GM12891 (cell line): ENCODE results near the gene HMG20B.

Experiments used
- POLR2A ChIP-seq: IDR thresholded peaks from 2 replicates; pipeline ENCODE4 v1.6.1; 2011; ENCODE audit warnings: low read depth, low read length, control low read depth
- POLR2AphosphoS5 ChIP-seq: IDR thresholded peaks from 2 replicates; pipeline ENCODE4 v1.6.1; 2011; ENCODE audit warnings: low read depth, low read length, control low read depth

DNA sequence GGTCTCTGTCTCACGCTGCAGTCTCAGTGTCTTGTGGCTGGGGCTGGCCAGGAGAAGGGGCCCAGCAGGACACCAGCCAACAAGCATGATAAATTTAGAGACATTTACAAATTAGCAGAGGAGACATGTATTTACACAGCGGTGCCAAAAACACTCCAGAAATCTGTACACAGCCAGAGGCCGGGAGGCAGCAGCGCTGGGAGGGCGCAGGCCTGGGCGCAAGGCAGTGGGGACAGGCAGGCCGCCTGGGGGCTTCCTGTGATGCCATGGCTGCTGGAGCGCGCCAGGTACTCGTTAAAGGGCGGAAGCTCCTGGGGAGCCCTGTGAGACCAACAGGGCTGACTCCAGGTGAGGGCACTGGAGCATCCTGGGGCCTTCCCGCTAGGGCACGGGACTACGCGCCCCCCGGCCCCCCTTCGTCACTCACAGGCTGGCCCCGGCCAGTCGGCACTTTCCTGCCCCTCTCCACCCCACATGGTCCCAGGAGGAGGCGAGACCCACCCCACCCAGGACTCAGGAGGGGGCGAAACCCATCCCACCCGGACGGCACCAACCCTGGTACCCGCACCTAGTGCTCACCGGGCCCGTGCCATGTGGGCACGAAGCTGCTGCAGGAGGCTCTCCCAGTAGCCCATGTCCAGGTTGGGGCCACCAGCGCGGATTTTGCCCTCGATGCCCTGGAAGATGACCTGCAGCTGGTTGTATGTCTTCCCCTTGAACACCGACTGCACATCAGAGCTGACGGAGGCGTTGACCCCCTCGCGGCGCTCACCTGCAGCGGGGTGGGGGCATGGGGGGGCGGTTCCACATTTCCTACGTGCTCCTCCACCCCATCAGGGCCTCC is 41.3 kb downstream of the HMG20B start:
- TF ChIP-seq POLR2A, result no peak
- TF ChIP-seq POLR2AphosphoS5, result no peak
